HepG2 (cell line): ENCODE measurements around the gene COL8A2. TPM values are rescaled to one million over a fixed set of nuclear protein-coding genes. Genes with fewer than 3 reads are reported as not detected.

Experiments used
- KDM1A ChIP-seq: IDR thresholded peaks from 2 replicates; pipeline ENCODE4 v1.6.1; 2016; ENCODE audit warnings: missing compliant biosample characterization
- MAFG ChIP-seq: sonication (generic); formaldehyde crosslinking; IDR thresholded peaks from 2 replicates; pipeline ENCODE4 v1.5.1; 2020; ENCODE audit warnings: mild to moderate bottlenecking, missing genetic modification reagents
- MEIS2 ChIP-seq: sonication (generic); formaldehyde crosslinking; IDR thresholded peaks from 2 replicates; pipeline ENCODE4 v1.9.0; 2021; ENCODE audit warnings: mild to moderate bottlenecking, missing genetic modification reagents
- MIER2 ChIP-seq: IDR thresholded peaks from 2 replicates; pipeline ENCODE4 v1.6.1; 2016; ENCODE audit warnings: missing biosample characterization, missing genetic modification reagents
- POLR2A ChIP-seq, 2 experiments: IDR thresholded peaks; 2 replicates each; pipeline ENCODE4 v1.6.1; 2011; ENCODE audit warnings: low read depth in 2 of 2, low read length in 2 of 2, mild to moderate bottlenecking in 1 of 2, moderate library complexity in 1 of 2; ENCODE audit not compliant: insufficient read depth in 1 of 2
- PTBP1 ChIP-seq: fragments of 200-400 bp; formaldehyde crosslinking; IDR thresholded peaks from 2 replicates; pipeline ENCODE4 v1.6.1; 2018; ENCODE audit warnings: low read length, low read depth; ENCODE audit not compliant: poor library complexity, severe bottlenecking
- SAP130 ChIP-seq: IDR thresholded peaks from 2 replicates; pipeline ENCODE4 v1.6.1; 2016; ENCODE audit warnings: low read depth
- TEAD3 ChIP-seq: optimal IDR thresholded peaks from 2 replicates; pipeline ENCODE3; 2016; ENCODE audit warnings: borderline replicate concordance
- ZNF225 ChIP-seq: sonication (generic); formaldehyde crosslinking; IDR thresholded peaks from 2 replicates; pipeline ENCODE4 v1.4.0; 2020; ENCODE audit warnings: mild to moderate bottlenecking, missing genetic modification reagents
- ZNF329 ChIP-seq: sonication (generic); formaldehyde crosslinking; IDR thresholded peaks from 2 replicates; pipeline ENCODE4 v1.9.0; 2021; ENCODE audit warnings: low read depth, mild to moderate bottlenecking, missing genetic modification reagents
- ZNF331 ChIP-seq: sonication (generic); formaldehyde crosslinking; IDR thresholded peaks from 2 replicates; pipeline ENCODE4 v1.4.0; 2020; ENCODE audit warnings: missing genetic modification reagents
- ZNF430 ChIP-seq: sonication (generic); formaldehyde crosslinking; IDR thresholded peaks from 2 replicates; pipeline ENCODE4 v1.9.0; 2021; ENCODE audit warnings: mild to moderate bottlenecking, missing genetic modification reagents
- ZNF761 ChIP-seq: sonication (generic); formaldehyde crosslinking; conservative IDR thresholded peaks from 2 replicates; pipeline ENCODE4 v1.4.0; 2020; ENCODE audit warnings: mild to moderate bottlenecking, missing genetic modification reagents
- polyA plus RNA-seq, 8 experiments: library from polyadenylated mRNA; depleted of rRNA in 3 of 8; stranded (reverse) in 7 of 8; unstranded in 1 of 8; fragments of >200 nt; fragmentation: Illumina TruSeq in 4 of 8; extraction: Trizol in 4 of 8; gene quantifications; 2 replicates each; pipeline versions ENCODE4 v1.2.1 to v1.2.3, GENCODE V29; 2011 to 2016; ENCODE audit warnings: low read depth in 4 of 8, missing spikeins in 1 of 8, mixed read lengths in 1 of 8; ENCODE audit not compliant: insufficient read depth in 1 of 8
- total RNA-seq, 5 experiments: library from RNA; depleted of rRNA; stranded (reverse); fragments of >200 nt; fragmentation: Illumina TruSeq; extraction: Trizol; gene quantifications; 2 replicates each; pipeline ENCODE4 v1.2.3, GENCODE V29; 2016; ENCODE audit warnings: low read depth in 1 of 5
- TF ChIP-seq, protein P1 (sequence below): sonication (generic); formaldehyde crosslinking; IDR thresholded peaks from 2 replicates; pipeline ENCODE4 v1.9.0; 2021; ENCODE audit warnings: missing genetic modification reagents, mild to moderate bottlenecking, borderline replicate concordance
- TF ChIP-seq, protein P2 (sequence below): sonication (generic); formaldehyde crosslinking; IDR thresholded peaks from 2 replicates; pipeline ENCODE4 v1.5.0; 2020; ENCODE audit warnings: mild to moderate bottlenecking, missing genetic modification reagents
- TF ChIP-seq, protein P3 (sequence below): IDR thresholded peaks from 2 replicates; pipeline ENCODE4 v1.6.1; 2016; ENCODE audit warnings: mild to moderate bottlenecking
- TF ChIP-seq, protein P4 (sequence below): sonication (generic); formaldehyde crosslinking; IDR thresholded peaks from 2 replicates; pipeline ENCODE4 v1.5.1; 2020; ENCODE audit warnings: mild to moderate bottlenecking, moderate library complexity, missing genetic modification reagents
- TF ChIP-seq, protein P5 (sequence below): sonication (generic); formaldehyde crosslinking; IDR thresholded peaks from 2 replicates; pipeline ENCODE4 v1.5.0; 2020; ENCODE audit warnings: missing genetic modification reagents
- TF ChIP-seq, protein P6 (sequence below): sonication (generic); formaldehyde crosslinking; IDR thresholded peaks from 2 replicates; pipeline ENCODE4 v1.4.0; 2020; ENCODE audit warnings: mild to moderate bottlenecking, missing genetic modification reagents

COL8A2 gene
- total and polyA plus RNA-seq, 2 of the 13 experiments (the other 11 are each of a cell fraction or from before 2014, with no cell fraction given) = 0.13 to 0.24 TPM

DNA sequence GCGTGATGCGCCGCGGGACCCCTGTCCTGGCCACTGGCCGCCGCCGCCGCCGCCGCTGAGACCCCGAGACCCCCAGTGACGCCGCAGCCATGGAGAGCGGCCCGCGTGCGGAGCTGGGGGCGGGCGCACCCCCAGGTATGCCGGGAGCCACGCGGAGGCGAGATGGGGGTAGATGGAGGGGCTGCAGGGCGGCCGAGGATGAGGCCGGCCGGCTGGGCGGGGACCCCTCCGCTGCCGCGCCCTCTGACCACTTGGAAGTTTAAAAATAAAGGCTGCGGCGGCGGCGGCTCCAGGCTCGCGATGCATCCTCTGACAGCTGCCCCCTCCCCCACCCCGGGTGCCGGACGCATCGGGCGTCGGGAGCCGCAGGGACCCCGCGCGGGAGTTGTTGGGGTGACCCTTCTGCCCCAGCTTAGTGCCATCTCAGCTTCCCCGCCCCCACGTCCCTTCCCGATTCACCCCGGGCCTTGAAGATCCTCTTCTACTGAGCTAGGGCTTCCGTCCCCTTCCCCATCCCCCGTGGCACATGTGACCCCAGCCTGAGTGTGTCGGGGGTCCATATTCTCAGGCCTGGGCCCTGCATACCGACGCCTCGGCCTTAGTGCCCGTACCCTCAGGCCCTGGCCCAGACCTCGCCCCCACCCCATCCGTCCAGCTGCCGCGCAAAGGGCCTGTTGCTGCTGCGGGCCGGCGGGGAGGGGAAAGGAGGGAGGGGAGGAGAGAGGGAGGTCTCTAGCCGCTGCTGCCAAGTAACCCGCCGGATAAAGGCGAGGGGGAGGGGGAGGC, 31.5 kb upstream of the COL8A2 start (continued):
- TF ChIP-seq, protein P1, sequence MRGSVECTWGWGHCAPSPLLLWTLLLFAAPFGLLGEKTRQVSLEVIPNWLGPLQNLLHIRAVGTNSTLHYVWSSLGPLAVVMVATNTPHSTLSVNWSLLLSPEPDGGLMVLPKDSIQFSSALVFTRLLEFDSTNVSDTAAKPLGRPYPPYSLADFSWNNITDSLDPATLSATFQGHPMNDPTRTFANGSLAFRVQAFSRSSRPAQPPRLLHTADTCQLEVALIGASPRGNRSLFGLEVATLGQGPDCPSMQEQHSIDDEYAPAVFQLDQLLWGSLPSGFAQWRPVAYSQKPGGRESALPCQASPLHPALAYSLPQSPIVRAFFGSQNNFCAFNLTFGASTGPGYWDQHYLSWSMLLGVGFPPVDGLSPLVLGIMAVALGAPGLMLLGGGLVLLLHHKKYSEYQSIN = no peak
- TF ChIP-seq, protein P2, sequence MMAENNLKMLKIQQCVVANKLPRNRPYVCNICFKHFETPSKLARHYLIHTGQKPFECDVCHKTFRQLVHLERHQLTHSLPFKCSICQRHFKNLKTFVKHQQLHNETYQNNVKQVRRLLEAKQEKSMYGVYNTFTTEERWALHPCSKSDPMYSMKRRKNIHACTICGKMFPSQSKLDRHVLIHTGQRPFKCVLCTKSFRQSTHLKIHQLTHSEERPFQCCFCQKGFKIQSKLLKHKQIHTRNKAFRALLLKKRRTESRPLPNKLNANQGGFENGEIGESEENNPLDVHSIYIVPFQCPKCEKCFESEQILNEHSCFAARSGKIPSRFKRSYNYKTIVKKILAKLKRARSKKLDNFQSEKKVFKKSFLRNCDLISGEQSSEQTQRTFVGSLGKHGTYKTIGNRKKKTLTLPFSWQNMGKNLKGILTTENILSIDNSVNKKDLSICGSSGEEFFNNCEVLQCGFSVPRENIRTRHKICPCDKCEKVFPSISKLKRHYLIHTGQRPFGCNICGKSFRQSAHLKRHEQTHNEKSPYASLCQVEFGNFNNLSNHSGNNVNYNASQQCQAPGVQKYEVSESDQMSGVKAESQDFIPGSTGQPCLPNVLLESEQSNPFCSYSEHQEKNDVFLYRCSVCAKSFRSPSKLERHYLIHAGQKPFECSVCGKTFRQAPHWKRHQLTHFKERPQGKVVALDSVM (CRISPR knock-in tag) = no peak
- TF ChIP-seq ZNF761 (CRISPR knock-in tag) (no peak), KDM1A (CRISPR knock-in tag) (peak; percentile 76; the same call in 1 of the 2 replicates), ZNF430 (CRISPR knock-in tag) (0 out of 2 replicates have a peak, but pooled peaks have one; percentile 20), MAFG (CRISPR knock-in tag) (no peak), ZNF329 (CRISPR knock-in tag) (no peak), TEAD3 (CRISPR knock-in tag) (peak; percentile 56), MEIS2 (peak; percentile 25; the same call in 1 of the 2 replicates), MIER2 (CRISPR knock-in tag) (no peak), PTBP1 (no peak), POLR2A (IDR thresholded peaks at IDR 0.05; ENCODE audit: insufficient read depth in 1 of 2, low read depth in 2 of 2, low read length in 2 of 2) (no peak), ZNF225 (CRISPR knock-in tag) (0 out of 2 replicates have a peak, but pooled peaks have one; percentile 45), ZNF331 (no peak), SAP130 (peak; percentile 67)
- TF ChIP-seq, protein P3, sequence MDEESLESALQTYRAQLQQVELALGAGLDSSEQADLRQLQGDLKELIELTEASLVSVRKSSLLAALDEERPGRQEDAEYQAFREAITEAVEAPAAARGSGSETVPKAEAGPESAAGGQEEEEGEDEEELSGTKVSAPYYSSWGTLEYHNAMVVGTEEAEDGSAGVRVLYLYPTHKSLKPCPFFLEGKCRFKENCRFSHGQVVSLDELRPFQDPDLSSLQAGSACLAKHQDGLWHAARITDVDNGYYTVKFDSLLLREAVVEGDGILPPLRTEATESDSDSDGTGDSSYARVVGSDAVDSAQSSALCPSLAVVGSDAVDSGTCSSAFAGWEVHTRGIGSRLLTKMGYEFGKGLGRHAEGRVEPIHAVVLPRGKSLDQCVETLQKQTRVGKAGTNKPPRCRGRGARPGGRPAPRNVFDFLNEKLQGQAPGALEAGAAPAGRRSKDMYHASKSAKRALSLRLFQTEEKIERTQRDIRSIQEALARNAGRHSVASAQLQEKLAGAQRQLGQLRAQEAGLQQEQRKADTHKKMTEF (CRISPR knock-in tag) = 0 out of 2 replicates have a peak, but pooled peaks have one; percentile 24
- TF ChIP-seq, protein P4, sequence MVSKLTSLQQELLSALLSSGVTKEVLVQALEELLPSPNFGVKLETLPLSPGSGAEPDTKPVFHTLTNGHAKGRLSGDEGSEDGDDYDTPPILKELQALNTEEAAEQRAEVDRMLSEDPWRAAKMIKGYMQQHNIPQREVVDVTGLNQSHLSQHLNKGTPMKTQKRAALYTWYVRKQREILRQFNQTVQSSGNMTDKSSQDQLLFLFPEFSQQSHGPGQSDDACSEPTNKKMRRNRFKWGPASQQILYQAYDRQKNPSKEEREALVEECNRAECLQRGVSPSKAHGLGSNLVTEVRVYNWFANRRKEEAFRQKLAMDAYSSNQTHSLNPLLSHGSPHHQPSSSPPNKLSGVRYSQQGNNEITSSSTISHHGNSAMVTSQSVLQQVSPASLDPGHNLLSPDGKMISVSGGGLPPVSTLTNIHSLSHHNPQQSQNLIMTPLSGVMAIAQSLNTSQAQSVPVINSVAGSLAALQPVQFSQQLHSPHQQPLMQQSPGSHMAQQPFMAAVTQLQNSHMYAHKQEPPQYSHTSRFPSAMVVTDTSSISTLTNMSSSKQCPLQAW = peak; percentile 72
- TF ChIP-seq, protein P5, sequence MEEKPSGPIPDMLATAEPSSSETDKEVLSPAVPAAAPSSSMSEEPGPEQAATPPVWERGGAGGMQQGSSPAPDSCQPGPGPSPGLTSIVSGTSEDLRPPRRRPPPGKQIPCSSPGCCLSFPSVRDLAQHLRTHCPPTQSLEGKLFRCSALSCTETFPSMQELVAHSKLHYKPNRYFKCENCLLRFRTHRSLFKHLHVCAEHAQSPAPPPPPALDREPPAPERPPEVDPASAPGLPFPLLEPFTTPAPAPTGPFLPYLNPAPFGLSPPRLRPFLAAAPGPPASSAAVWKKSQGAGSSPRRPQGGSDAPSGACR (CRISPR knock-in tag) = no peak
- TF ChIP-seq, protein P6, sequence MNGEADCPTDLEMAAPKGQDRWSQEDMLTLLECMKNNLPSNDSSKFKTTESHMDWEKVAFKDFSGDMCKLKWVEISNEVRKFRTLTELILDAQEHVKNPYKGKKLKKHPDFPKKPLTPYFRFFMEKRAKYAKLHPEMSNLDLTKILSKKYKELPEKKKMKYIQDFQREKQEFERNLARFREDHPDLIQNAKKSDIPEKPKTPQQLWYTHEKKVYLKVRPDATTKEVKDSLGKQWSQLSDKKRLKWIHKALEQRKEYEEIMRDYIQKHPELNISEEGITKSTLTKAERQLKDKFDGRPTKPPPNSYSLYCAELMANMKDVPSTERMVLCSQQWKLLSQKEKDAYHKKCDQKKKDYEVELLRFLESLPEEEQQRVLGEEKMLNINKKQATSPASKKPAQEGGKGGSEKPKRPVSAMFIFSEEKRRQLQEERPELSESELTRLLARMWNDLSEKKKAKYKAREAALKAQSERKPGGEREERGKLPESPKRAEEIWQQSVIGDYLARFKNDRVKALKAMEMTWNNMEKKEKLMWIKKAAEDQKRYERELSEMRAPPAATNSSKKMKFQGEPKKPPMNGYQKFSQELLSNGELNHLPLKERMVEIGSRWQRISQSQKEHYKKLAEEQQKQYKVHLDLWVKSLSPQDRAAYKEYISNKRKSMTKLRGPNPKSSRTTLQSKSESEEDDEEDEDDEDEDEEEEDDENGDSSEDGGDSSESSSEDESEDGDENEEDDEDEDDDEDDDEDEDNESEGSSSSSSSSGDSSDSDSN (CRISPR knock-in tag) = no peak; the same call in none of the 2 replicates
